ENCODE data around the gene FBP1. TPM values are rescaled to one million over a fixed set of nuclear protein-coding genes. Genes with fewer than 3 reads are reported as not detected.

FBP1 gene
- total RNA-seq, 6 donors from 2014 or later, result 67.1 to 423 (median 158) TPM

DNA sequence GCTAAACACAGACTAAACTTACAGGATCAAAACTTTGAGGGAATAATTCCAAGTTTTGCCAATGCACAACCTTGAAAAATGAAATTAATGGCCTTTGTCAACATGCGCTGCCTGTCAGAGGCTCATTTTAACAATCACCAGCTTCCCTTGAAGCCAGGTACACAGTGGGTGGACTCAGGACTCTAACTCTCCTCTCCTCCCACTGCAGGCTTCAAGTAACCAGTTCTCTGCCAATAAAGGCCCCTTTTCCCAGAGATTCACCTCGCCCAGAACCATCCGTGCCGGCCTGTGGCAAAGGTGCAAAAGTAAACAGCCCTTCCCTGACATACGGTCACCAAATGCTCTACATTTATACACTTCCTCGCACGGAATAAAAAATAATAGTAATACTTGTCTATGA lies 27.2 kb downstream of the FBP1 start:
- WGBS, 2 donors, result 80 to 89% methylated on average over 7 of the region's 7 CpGs
- no peak for ATAC-seq (ENCODE audit: low FRiP score in 2 of 2)

DNA sequence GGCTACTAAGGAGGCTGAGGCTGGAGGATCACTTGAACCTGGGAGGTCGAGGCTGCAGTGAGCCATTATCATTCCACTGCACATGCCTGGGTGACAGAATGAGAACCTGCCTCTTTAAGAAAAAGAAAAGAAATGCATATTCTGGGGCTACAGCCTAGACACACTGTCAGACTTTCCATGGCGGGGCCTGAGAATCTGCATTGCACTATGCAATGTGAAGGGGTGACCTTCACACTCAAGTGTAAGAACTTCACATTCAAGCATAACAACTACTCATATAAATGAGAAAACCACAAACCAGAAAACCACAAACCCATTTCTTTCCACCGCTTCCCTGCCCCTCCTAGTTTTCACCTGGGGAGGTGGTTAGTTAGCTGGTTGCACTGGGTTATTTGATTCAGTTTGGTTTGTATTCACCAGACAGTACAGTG lies 27.7 kb downstream of the FBP1 start:
- DNase-seq, result no peak
- TF ChIP-seq POLR2AphosphoS5 (IDR thresholded peaks at IDR 0.05) (no peak), EP300 (IDR thresholded peaks at IDR 0.05) (no peak), POLR2A (IDR thresholded peaks at IDR 0.05) (no peak)
- TF ChIP-seq, protein P1, sequence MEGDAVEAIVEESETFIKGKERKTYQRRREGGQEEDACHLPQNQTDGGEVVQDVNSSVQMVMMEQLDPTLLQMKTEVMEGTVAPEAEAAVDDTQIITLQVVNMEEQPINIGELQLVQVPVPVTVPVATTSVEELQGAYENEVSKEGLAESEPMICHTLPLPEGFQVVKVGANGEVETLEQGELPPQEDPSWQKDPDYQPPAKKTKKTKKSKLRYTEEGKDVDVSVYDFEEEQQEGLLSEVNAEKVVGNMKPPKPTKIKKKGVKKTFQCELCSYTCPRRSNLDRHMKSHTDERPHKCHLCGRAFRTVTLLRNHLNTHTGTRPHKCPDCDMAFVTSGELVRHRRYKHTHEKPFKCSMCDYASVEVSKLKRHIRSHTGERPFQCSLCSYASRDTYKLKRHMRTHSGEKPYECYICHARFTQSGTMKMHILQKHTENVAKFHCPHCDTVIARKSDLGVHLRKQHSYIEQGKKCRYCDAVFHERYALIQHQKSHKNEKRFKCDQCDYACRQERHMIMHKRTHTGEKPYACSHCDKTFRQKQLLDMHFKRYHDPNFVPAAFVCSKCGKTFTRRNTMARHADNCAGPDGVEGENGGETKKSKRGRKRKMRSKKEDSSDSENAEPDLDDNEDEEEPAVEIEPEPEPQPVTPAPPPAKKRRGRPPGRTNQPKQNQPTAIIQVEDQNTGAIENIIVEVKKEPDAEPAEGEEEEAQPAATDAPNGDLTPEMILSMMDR (IDR thresholded peaks at IDR 0.05), result no peak
- no peaks in the 10 kb centered on the region for H3K27me3 ChIP-seq
- ATAC-seq (ENCODE audit: low FRiP score in 2 of 2), result no peak
- H3K27ac ChIP-seq, result no peak overlapping the region
- H3K4me1 ChIP-seq, result no peaks in the 10 kb centered on the region
- H3K4me3 ChIP-seq, result no peak overlapping the region
- peaks cover 0 to 15% (median 3%) of the 10 kb centered on the region in 4 donors for H3K36me3 ChIP-seq
- no peaks in the 10 kb centered on the region for H3K9me3 ChIP-seq
- 65 to 91% methylated on average over 3 of the region's 3 CpGs for WGBS, 2 donors

More for the DNA sequence above, 27.2 kb downstream of the FBP1 start:
- no peak for DNase-seq
- H3K36me3 ChIP-seq, result peaks cover 0 to 11% (median 1%) of the 10 kb centered on the region in 4 donors
- no peak overlapping the region for H3K27ac ChIP-seq
- TF ChIP-seq, protein P1 (IDR thresholded peaks at IDR 0.05), result no peak
- H3K4me3 ChIP-seq, result no peak overlapping the region
- H3K4me1 ChIP-seq, result no peaks in the 10 kb centered on the region
- H3K27me3 ChIP-seq, result no peaks in the 10 kb centered on the region
- H3K9me3 ChIP-seq, result no peaks in the 10 kb centered on the region

DNA sequence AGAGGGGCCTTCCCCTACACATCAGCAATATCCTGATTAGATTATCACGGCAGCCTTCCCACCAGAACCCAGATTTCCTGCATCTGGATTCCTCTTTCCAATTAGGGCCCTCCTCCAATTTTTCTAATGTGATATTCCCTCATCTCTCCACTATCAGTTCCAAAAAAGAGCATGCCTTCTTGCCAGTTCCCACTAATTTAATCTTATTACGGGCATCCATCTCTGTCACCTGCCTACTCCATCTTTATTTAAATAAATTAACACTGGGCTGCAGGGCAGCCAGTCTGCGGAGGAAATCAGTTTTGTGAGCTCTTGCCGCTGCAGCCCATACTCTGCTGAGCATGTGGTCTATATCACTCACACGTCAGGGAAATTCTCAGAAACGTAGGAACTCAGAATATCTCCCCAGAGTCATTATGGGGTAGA lies 29.1 kb downstream of the FBP1 start:
- ATAC-seq (ENCODE audit: low FRiP score in 2 of 2) (no peak), DNase-seq (no peak)
- 67 to 71% methylated on average over 6 of the region's 6 CpGs for WGBS, 2 donors
- Histone ChIP-seq H3K27ac (no peak overlapping the region), H3K4me1 (no peaks in the 10 kb centered on the region), H3K9me3 (no peaks in the 10 kb centered on the region), H3K4me3 (no peak overlapping the region), H3K27me3 (no peaks in the 10 kb centered on the region), H3K36me3 (peaks cover 0 to 21% (median 6%) of the 10 kb centered on the region in 4 donors)
- TF ChIP-seq, protein P1 (IDR thresholded peaks at IDR 0.05), result no peak
- peak; percentile 21 to 47 for TF ChIP-seq POLR2AphosphoS5 (IDR thresholded peaks at IDR 0.05)

DNA sequence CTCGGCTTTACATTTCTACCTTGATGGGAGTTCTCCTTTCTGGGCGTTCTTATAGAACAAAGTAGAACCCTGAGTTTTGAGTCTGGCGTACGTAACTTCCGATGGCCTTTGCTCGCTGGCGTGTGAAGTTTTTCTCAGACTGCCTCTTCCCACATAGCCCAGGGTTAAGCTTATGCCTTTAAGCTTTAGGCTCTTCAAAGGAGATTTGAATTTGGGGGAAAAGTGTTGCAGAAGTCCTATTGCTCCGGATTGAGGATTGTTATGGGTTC lies 32.0 kb downstream of the FBP1 start:
- 95 to 97% methylated on average over 8 of the region's 8 CpGs for WGBS, 2 donors
- Histone ChIP-seq H3K27me3 (no peaks in the 10 kb centered on the region), H3K4me1 (peaks cover 0 to 6% (median 2%) of the 10 kb centered on the region in 4 donors), H3K36me3 (peaks cover 0 to 29% (median 5%) of the 10 kb centered on the region in 4 donors), H3K4me3 (no peak overlapping the region), H3K27ac (no peak overlapping the region), H3K9me3 (no peaks in the 10 kb centered on the region)
- no peak for ATAC-seq (ENCODE audit: low FRiP score in 2 of 2)
- no peak for DNase-seq
- TF ChIP-seq POLR2AphosphoS5 (IDR thresholded peaks at IDR 0.05), result no peak
- TF ChIP-seq POLR2A (IDR thresholded peaks at IDR 0.05), result no peak
- TF ChIP-seq, protein P1 (IDR thresholded peaks at IDR 0.05), result no peak
- TF ChIP-seq EP300 (IDR thresholded peaks at IDR 0.05), result no peak

DNA sequence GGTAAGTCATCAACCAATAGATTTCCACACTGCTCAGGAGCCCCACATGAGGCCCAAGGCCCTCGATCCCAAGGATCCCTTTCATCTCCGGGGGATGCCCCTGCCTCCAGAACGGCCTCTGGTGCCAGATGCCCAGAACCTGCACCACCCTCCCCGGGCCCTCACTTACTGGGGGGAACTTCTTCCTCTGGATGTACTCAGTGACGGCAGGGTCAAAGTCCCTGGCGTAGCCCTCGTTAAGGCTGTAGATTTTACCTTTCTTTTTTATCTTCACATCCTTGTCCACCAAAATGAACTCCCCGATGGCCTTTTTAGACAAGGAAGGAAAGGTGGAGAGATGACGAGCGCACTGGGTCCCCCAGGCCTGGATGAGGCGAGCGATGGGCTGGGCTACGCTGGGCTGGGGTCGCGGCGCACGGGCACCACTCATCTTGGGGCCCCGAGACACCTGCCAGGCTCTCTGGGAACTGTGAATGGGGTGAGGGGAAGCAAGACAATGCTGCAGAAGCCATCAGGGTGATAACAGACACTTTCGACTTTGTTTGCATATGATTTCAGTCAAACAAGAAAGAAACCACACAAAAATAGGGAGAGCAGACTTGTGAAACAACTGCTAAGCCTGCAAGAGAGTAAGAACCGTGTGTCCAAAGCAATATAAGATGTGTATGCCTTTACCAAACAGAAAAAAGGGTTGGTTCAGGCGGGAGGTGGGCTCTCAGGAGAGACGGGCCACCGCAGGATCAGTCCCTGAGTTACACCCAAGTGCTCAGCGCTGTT lies 32.5 kb downstream of the FBP1 start:
- 86 to 87% methylated on average over 24 of the region's 24 CpGs for WGBS, 2 donors
- TF ChIP-seq, protein P1 (IDR thresholded peaks at IDR 0.05), result no peak
- no peak for TF ChIP-seq POLR2A (IDR thresholded peaks at IDR 0.05)
- TF ChIP-seq EP300 (IDR thresholded peaks at IDR 0.05), result no peak
- TF ChIP-seq POLR2AphosphoS5 (IDR thresholded peaks at IDR 0.05), result no peak
- DNase-seq (no peak), ATAC-seq (ENCODE audit: low FRiP score in 2 of 2) (no peak)
- Histone ChIP-seq H3K4me3 (no peak overlapping the region), H3K9me3 (no peaks in the 10 kb centered on the region), H3K36me3 (peaks cover 0 to 29% (median 5%) of the 10 kb centered on the region in 4 donors), H3K4me1 (peaks cover 0 to 6% (median 2%) of the 10 kb centered on the region in 4 donors), H3K27me3 (no peaks in the 10 kb centered on the region), H3K27ac (no peak overlapping the region)

Measured in upper lobe of left lung (tissue), 6 donors.